ENCODE results near the gene VRTN. TPM values are rescaled to one million over a fixed set of nuclear protein-coding genes. Genes with fewer than 3 reads are reported as not detected.
"Not testable (repeated sequence)": the region's sequence is repeated elsewhere in the genome, so short reads cannot be mapped to it uniquely, and the experiment has no call there.

Gene VRTN
- total and polyA plus RNA-seq, 9 of the 15 experiments (the other 6 are each of a cell fraction or from before 2014, with no cell fraction given): 0.05 to 0.09 (median 0.06) TPM; not detected in 6

- CTCF ChIA-PET (ENCODE audit: low intra/inter-chr PET ratio); H3K4me2 ChIP-seq (ENCODE audit: insufficient read depth, low read length); H4K20me1 ChIP-seq (replicated peaks; ENCODE audit: control insufficient read depth, insufficient read depth, low read length); H3K4me1 ChIP-seq (replicated peaks in 1 of 2; ENCODE audit: control insufficient read depth in 2 of 2, insufficient read depth in 2 of 2, low read length in 2 of 2); H3K9me3 ChIP-seq (replicated peaks; ENCODE audit: control insufficient read depth, insufficient read depth, low read depth, low read length); H3K27ac ChIP-seq (ENCODE audit: extremely low read depth, low read depth, low read length); intact Hi-C loops (cut with micrococcal nuclease); POLR2A ChIA-PET; H3K4me3 ChIP-seq; ATAC-seq; FAIRE-seq; H2AFZ ChIP-seq (ENCODE audit: low read depth, low read length); DNase-seq (ENCODE audit: extremely low read depth in 1 of 4, low spot score in 3 of 4); H3K9me1 ChIP-seq (ENCODE audit: control insufficient read depth, insufficient read depth, low read length); BruUV-seq (replicated peaks); H3K79me2 ChIP-seq (ENCODE audit: control insufficient read depth, insufficient read depth, low read length); H3K36me3 ChIP-seq (ENCODE audit: control insufficient read depth, insufficient read depth, low read length); in situ Hi-C loops (cut with MboI); H3K9ac ChIP-seq (ENCODE audit: insufficient read depth in 1 of 2, low read depth in 2 of 2, low read length in 2 of 2): not testable (repeated sequence)
- peak; percentile 67 for TF ChIP-seq ZNF512 (tag; IDR thresholded peaks at IDR 0.05)
- peaks cover 0 to 34% of the 10 kb centered on the region in 2 experiments; a peak in 4 of 5 replicates for H3K27me3 ChIP-seq (ENCODE audit: control insufficient read depth in 2 of 2, insufficient read depth in 2 of 2, low read length in 2 of 2)
- 0% methylated on average over 2 of the region's 3 CpGs for WGBS (ENCODE audit: insufficient coverage, low coverage, missing lambda C conversion rate)
Measured at GRCh38 chr14:74390505-74390904, 42.2 kb downstream of the VRTN start.

- DNase-seq (ENCODE audit: extremely low read depth in 1 of 4, low spot score in 3 of 4) (no peak), FAIRE-seq (no peak), ATAC-seq (no peak)
- intact Hi-C loops (cut with micrococcal nuclease): no loop called here
- WGBS (ENCODE audit: insufficient coverage, low coverage, missing lambda C conversion rate): 0% methylated on average over 1 of the region's 3 CpGs
- Histone ChIP-seq H3K9me3 (replicated peaks; ENCODE audit: control insufficient read depth, insufficient read depth, low read depth, low read length) (no peaks in the 10 kb centered on the region), H3K79me2 (ENCODE audit: control insufficient read depth, insufficient read depth, low read length) (no peaks in the 10 kb centered on the region), H3K36me3 (ENCODE audit: control insufficient read depth, insufficient read depth, low read length) (no peaks in the 10 kb centered on the region), H2AFZ (ENCODE audit: low read depth, low read length) (no peak overlapping the region), H3K4me2 (ENCODE audit: insufficient read depth, low read length) (no peak overlapping the region), H3K4me3 (no peak overlapping the region), H3K9me1 (ENCODE audit: control insufficient read depth, insufficient read depth, low read length) (no peaks in the 10 kb centered on the region), H4K20me1 (replicated peaks; ENCODE audit: control insufficient read depth, insufficient read depth, low read length) (no peaks in the 10 kb centered on the region), H3K27me3 (ENCODE audit: control insufficient read depth in 2 of 2, insufficient read depth in 2 of 2, low read length in 2 of 2) (peaks cover 0 to 30% of the 10 kb centered on the region in 2 experiments; a peak in 4 of 5 replicates), H3K9ac (ENCODE audit: insufficient read depth in 1 of 2, low read depth in 2 of 2, low read length in 2 of 2) (no peak overlapping the region), H3K27ac (ENCODE audit: extremely low read depth, low read depth, low read length) (no peak overlapping the region), H3K4me1 (replicated peaks in 1 of 2; ENCODE audit: control insufficient read depth in 2 of 2, insufficient read depth in 2 of 2, low read length in 2 of 2) (no peaks in the 10 kb centered on the region; a peak in 1 of 5 replicates)
- ChIA-PET CTCF (ENCODE audit: low intra/inter-chr PET ratio) (interaction anchor here (0.6 kb wide), 1 partner anchor 26 kb away, joined by 3 read pairs; no protein-coding TSS in a partner anchor), POLR2A (no interaction called here)
- TF ChIP-seq SRSF7 (optimal IDR thresholded peaks at IDR 0.05; ENCODE audit: low read depth, low read length): no peak
- in situ Hi-C loops (cut with MboI): no loop called here
- BruUV-seq (replicated peaks): no TSS peak
Measured at GRCh38 chr14:74391479-74391878, 43.2 kb downstream of the VRTN start.
